SK-N-SH treated with all-trans-retinoic acid at 6 μM for 48 hours (cell line): Measurements from ENCODE around the gene USP4.
"Not testable (repeated sequence)": the region's sequence is repeated elsewhere in the genome, so short reads cannot be mapped to it uniquely, and the experiment has no call there.

Experiments used
- ATAC-seq: fragments of 200-7000 bp; cut with Tn5 transposase; 3 replicates; pipeline ENCODE4 v1.9.1; 2020; ENCODE audit warnings: mild to moderate bottlenecking, moderate library complexity
- ARNTL ChIP-seq: fragments of 450-650 bp; formaldehyde crosslinking; IDR thresholded peaks from 2 replicates; pipeline ENCODE4 v1.5.0; 2020; ENCODE audit warnings: low read depth, mild to moderate bottlenecking, moderate library complexity, borderline replicate concordance
- GLIS3 ChIP-seq: fragments of 250-450 bp; sonication (Bioruptor Pico); IDR thresholded peaks from 2 replicates; pipeline ENCODE4 v1.5.0; 2020; ENCODE audit warnings: mild to moderate bottlenecking, moderate library complexity
- ISL1 ChIP-seq: fragments of 250-450 bp; sonication (Bioruptor Pico); IDR thresholded peaks from 2 replicates; pipeline ENCODE4 v2.1.2; 2022; ENCODE audit warnings: mild to moderate bottlenecking, moderate library complexity
- OSR1 ChIP-seq: fragments of 250-450 bp; sonication (Bioruptor Pico); IDR thresholded peaks from 2 replicates; pipeline ENCODE4 v1.8.0; 2022; ENCODE audit warnings: moderate library complexity, mild to moderate bottlenecking, inconsistent platforms
- PPARA ChIP-seq: fragments of 250-450 bp; sonication (Bioruptor Pico); IDR thresholded peaks from 2 replicates; pipeline ENCODE4 v1.5.0; 2020; ENCODE audit warnings: mild to moderate bottlenecking, borderline replicate concordance
- RARB ChIP-seq: fragments of 250-450 bp; sonication (Bioruptor Pico); IDR thresholded peaks from 2 replicates; pipeline ENCODE4 v1.8.0; 2021; ENCODE audit warnings: mild to moderate bottlenecking, moderate library complexity
- TOX ChIP-seq: fragments of 250-450 bp; sonication (Bioruptor Pico); IDR thresholded peaks from 2 replicates; pipeline ENCODE4 v1.8.0; 2021; ENCODE audit warnings: mild to moderate bottlenecking, moderate library complexity, borderline replicate concordance
- ZC3H10 ChIP-seq: fragments of 250-450 bp; sonication (Bioruptor Pico); IDR thresholded peaks from 2 replicates; pipeline ENCODE4 v1.5.1; 2021; ENCODE audit warnings: mild to moderate bottlenecking, moderate library complexity
- ZFP3 ChIP-seq: fragments of 250-450 bp; sonication (Bioruptor Pico); IDR thresholded peaks from 2 replicates; pipeline ENCODE4 v1.5.0; 2020; ENCODE audit warnings: mild to moderate bottlenecking, moderate library complexity
- ZNF565 ChIP-seq: fragments of 450-650 bp; formaldehyde crosslinking; conservative IDR thresholded peaks from 2 replicates; pipeline ENCODE4 v1.5.0; 2020; ENCODE audit warnings: low read depth, mild to moderate bottlenecking, moderate library complexity
- ZNF70 ChIP-seq: fragments of 450-650 bp; formaldehyde crosslinking; IDR thresholded peaks from 2 replicates; pipeline ENCODE4 v1.5.0; 2020; ENCODE audit warnings: mild to moderate bottlenecking, moderate library complexity
- ZNF8 ChIP-seq: fragments of 450-650 bp; formaldehyde crosslinking; IDR thresholded peaks from 2 replicates; pipeline ENCODE4 v1.5.0; 2020; ENCODE audit warnings: mild to moderate bottlenecking, moderate library complexity
- TF ChIP-seq, protein P1 (sequence below): fragments of 250-450 bp; sonication (Bioruptor Pico); IDR thresholded peaks from 2 replicates; pipeline ENCODE4 v1.5.1; 2020; ENCODE audit warnings: low read depth, mild to moderate bottlenecking, moderate library complexity
- TF ChIP-seq, protein P2 (sequence below): fragments of 250-450 bp; sonication (Bioruptor Pico); IDR thresholded peaks from 2 replicates; pipeline ENCODE4 v1.5.1; 2021; ENCODE audit warnings: mild to moderate bottlenecking, moderate library complexity
- TF ChIP-seq, protein P3 (sequence below): fragments of 250-450 bp; sonication (Bioruptor Pico); IDR thresholded peaks from 2 replicates; pipeline ENCODE4 v1.8.0; 2020; ENCODE audit warnings: mild to moderate bottlenecking, moderate library complexity, borderline replicate concordance
- TF ChIP-seq, protein P4 (sequence below): fragments of 250-450 bp; sonication (Bioruptor Pico); IDR thresholded peaks from 2 replicates; pipeline ENCODE4 v1.5.0; 2020; ENCODE audit warnings: mild to moderate bottlenecking, moderate library complexity

The USP4 gene

DNA sequence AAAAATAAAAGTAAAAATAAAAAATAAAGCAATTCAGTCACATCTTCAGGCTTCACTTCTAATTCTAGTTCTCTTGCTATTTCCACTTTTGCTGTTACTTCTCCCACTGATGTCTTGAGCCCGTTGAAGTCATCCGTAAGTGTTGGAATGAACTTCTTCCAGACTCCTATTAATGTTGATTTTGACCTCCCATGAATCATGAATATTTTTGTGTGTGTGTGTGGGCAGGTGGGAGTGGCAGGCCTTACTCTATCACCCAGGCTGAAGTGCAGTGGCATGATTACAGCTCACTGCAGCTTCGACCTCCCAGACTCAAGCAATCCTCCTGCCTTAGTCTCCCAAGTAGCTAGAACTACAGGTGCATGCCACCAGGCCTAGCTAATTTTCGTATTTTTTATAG lies 10.7 kb downstream of the USP4 start:
- no peak for ATAC-seq
- no peak for TF ChIP-seq OSR1 (CRISPR knock-in tag)
- TF ChIP-seq, protein P1, sequence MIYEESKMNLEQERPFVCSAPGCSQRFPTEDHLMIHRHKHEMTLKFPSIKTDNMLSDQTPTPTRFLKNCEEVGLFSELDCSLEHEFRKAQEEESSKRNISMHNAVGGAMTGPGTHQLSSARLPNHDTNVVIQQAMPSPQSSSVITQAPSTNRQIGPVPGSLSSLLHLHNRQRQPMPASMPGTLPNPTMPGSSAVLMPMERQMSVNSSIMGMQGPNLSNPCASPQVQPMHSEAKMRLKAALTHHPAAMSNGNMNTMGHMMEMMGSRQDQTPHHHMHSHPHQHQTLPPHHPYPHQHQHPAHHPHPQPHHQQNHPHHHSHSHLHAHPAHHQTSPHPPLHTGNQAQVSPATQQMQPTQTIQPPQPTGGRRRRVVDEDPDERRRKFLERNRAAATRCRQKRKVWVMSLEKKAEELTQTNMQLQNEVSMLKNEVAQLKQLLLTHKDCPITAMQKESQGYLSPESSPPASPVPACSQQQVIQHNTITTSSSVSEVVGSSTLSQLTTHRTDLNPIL = no peak
- TF ChIP-seq, protein P2, sequence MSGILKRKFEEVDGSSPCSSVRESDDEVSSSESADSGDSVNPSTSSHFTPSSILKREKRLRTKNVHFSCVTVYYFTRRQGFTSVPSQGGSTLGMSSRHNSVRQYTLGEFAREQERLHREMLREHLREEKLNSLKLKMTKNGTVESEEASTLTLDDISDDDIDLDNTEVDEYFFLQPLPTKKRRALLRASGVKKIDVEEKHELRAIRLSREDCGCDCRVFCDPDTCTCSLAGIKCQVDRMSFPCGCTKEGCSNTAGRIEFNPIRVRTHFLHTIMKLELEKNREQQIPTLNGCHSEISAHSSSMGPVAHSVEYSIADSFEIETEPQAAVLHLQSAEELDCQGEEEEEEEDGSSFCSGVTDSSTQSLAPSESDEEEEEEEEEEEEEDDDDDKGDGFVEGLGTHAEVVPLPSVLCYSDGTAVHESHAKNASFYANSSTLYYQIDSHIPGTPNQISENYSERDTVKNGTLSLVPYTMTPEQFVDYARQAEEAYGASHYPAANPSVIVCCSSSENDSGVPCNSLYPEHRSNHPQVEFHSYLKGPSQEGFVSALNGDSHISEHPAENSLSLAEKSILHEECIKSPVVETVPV (CRISPR knock-in tag) = no peak
- no peak for TF ChIP-seq ZNF70 (CRISPR knock-in tag)
- no peak for TF ChIP-seq TOX (CRISPR knock-in tag)
- TF ChIP-seq ARNTL (CRISPR knock-in tag) = no peak
- no peak for TF ChIP-seq PPARA (CRISPR knock-in tag)
- no peak for TF ChIP-seq ZC3H10 (CRISPR knock-in tag)
- TF ChIP-seq ISL1 (CRISPR knock-in tag) = no peak
- no peak for TF ChIP-seq RARB
- TF ChIP-seq ZNF8 (CRISPR knock-in tag) = no peak
- no peak for TF ChIP-seq ZNF565 (CRISPR knock-in tag)

DNA sequence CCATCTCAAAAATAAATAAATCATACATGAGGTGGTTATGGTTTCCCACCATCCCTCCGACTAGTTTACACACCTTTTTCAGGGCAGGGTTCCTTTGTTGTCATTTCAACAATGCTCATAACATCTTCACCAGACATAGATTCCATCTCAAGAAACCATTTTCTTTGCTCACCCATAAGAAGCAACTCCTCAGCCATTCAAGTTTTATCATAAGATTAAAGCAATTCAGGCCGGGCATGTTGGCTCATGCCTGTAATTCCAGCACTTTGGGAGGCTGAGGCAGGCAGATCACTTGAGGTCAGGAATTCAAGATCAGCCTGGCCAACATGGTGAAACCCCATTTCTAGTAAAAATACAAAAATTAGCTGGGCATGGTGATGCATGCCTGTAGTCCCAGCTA lies 11.5 kb downstream of the USP4 start:
- not testable (repeated sequence) for ATAC-seq

DNA sequence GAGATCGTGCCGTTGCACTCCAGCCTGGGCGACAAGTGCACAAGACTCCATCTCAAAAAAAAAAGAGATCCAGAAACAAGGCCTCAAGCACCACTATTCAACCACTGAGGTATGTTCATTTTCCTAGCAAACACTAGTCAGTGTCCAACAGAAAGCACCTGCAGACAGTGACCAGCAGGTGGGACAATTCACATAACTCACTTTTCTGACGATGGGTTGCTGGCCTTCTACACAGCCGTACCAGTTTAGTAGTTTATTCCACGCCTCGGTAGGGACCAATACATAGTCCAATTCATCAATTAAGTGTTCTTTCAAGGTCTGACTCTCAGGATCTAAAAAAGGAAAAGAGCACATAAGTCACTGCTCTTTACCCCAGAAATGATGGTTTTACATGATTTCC lies 12.4 kb downstream of the USP4 start:
- TF ChIP-seq, protein P2 (CRISPR knock-in tag) = no peak
- TF ChIP-seq OSR1 (CRISPR knock-in tag) = no peak
- TF ChIP-seq, protein P3, sequence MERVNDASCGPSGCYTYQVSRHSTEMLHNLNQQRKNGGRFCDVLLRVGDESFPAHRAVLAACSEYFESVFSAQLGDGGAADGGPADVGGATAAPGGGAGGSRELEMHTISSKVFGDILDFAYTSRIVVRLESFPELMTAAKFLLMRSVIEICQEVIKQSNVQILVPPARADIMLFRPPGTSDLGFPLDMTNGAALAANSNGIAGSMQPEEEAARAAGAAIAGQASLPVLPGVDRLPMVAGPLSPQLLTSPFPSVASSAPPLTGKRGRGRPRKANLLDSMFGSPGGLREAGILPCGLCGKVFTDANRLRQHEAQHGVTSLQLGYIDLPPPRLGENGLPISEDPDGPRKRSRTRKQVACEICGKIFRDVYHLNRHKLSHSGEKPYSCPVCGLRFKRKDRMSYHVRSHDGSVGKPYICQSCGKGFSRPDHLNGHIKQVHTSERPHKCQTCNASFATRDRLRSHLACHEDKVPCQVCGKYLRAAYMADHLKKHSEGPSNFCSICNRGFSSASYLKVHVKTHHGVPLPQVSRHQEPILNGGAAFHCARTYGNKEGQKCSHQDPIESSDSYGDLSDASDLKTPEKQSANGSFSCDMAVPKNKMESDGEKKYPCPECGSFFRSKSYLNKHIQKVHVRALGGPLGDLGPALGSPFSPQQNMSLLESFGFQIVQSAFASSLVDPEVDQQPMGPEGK = no peak
- no peak for TF ChIP-seq GLIS3 (CRISPR knock-in tag)
- 0 out of 3 replicates have a peak, but pooled peaks have one; percentile 44 for ATAC-seq

DNA sequence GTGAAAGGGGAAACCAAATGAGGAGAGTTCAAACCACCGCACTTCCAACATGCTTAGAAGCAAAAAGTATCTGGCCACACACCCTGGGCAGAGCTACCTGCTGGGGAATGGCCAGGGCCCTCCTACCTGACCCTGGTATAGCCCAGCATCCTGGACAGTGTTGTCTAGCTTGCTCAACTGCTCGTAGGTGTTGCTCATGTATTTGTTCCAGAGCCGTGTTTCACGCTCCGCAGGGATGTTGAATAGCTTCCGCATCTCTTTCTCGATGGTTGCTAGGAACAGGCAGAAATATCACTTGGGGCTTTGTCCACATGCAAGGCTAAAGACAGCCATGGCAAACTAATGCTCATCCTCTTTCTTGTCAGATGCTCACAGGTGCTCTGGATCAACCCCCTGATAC lies 15.1 kb downstream of the USP4 start:
- ATAC-seq = no peak
- no peak for TF ChIP-seq RARB
- TF ChIP-seq OSR1 (CRISPR knock-in tag) = no peak
- TF ChIP-seq, protein P3 = no peak
- TF ChIP-seq, protein P4, sequence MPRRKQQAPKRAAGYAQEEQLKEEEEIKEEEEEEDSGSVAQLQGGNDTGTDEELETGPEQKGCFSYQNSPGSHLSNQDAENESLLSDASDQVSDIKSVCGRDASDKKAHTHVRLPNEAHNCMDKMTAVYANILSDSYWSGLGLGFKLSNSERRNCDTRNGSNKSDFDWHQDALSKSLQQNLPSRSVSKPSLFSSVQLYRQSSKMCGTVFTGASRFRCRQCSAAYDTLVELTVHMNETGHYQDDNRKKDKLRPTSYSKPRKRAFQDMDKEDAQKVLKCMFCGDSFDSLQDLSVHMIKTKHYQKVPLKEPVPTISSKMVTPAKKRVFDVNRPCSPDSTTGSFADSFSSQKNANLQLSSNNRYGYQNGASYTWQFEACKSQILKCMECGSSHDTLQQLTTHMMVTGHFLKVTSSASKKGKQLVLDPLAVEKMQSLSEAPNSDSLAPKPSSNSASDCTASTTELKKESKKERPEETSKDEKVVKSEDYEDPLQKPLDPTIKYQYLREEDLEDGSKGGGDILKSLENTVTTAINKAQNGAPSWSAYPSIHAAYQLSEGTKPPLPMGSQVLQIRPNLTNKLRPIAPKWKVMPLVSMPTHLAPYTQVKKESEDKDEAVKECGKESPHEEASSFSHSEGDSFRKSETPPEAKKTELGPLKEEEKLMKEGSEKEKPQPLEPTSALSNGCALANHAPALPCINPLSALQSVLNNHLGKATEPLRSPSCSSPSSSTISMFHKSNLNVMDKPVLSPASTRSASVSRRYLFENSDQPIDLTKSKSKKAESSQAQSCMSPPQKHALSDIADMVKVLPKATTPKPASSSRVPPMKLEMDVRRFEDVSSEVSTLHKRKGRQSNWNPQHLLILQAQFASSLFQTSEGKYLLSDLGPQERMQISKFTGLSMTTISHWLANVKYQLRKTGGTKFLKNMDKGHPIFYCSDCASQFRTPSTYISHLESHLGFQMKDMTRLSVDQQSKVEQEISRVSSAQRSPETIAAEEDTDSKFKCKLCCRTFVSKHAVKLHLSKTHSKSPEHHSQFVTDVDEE (CRISPR knock-in tag) = no peak
- no peak for TF ChIP-seq ZFP3 (CRISPR knock-in tag)
